Measurements from ENCODE around the gene JPH4.

DNA sequence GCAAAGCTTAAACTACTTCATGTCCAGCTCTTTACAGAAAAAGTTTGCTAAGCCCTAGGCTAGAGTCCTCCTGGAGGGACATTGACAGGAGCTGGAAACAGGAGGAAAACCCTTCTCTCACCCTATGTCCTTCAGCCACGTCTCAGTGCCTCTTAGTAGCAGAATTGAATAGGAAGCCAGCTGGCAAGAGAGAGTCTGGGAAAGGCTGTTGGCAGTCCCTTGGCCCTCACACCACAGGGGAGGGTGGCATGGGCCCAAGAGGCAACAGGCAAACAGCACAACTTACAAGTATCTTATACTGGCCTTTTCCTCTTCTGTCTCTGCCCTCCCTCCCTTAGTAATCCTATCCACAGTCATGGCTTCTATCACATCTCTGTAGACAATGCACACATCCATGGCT lies 29.9 kb upstream of the JPH4 start:
- TF ChIP-seq CTCF (IDR thresholded peaks at IDR 0.05; ENCODE audit: low read depth, low read length, poor library complexity, severe bottlenecking) (no peak), EZH2phosphoT487 (IDR thresholded peaks at IDR 0.05; ENCODE audit: borderline replicate concordance, low read length) (no peak)
